ENCODE data around the gene CFAP61. TPM values are rescaled to one million over a fixed set of nuclear protein-coding genes. Genes with fewer than 3 reads are reported as not detected.

Gene CFAP61
- total and polyA plus RNA-seq, 8 donors = 0.15 to 0.53 (median 0.33) TPM

DNA sequence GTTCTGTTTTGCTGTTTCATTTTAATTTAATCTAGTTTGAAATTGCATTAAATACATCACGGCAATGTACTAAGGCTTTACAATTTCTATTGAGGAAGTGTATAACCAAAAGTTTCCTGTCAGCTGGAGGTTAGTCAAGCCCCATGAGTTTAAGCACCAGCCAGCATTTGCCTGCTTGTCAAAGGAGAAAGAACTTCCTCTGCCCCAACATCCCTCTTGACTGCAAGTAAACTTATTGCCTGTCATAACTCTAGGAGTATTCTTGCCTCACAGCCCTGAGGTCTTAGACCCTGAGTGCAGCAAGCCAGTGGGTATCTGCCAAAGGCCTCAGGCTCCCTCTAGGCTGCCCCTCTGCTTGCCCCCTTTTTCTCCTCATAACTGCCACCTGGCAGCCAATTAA is 208.8 kb downstream of the CFAP61 start:
- FAIRE-seq = no peak

DNA sequence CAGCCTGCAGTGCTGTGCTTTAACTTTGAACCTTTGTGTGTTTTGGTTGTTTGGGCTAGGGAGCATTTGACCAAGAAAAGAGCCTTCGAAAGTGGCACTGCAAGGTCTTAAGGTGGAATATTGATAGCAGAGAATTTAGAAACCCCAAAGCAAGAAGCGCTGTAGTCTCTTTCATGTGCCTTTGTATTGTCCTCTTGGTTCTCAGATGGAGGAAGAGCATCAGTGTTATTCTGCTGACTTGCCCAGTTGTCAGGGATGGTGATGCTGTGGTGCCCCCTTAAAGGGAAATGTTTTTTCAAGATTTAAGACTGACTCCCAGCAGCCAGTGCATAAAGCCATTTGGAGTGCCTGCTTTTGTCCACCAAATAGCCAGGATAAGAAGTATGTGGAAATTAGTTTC is 212.9 kb downstream of the CFAP61 start:
- no peak for FAIRE-seq
- Histone ChIP-seq H3K9me3 (no peaks in the 10 kb centered on the region), H3K36me3 (no peaks in the 10 kb centered on the region), H3K4me3 (no peak overlapping the region), H3K27me3 (no peaks in the 10 kb centered on the region), H3K4me1 (no peaks in the 10 kb centered on the region), H3K27ac (no peak overlapping the region)
- no peak for DNase-seq
- intact Hi-C loops (cut with DNase I) = no loop called here
- ATAC-seq = no peak
- WGBS, 2 donors = 54 to 59% methylated on average over 2 of the region's 2 CpGs
- TF ChIP-seq, protein P1, sequence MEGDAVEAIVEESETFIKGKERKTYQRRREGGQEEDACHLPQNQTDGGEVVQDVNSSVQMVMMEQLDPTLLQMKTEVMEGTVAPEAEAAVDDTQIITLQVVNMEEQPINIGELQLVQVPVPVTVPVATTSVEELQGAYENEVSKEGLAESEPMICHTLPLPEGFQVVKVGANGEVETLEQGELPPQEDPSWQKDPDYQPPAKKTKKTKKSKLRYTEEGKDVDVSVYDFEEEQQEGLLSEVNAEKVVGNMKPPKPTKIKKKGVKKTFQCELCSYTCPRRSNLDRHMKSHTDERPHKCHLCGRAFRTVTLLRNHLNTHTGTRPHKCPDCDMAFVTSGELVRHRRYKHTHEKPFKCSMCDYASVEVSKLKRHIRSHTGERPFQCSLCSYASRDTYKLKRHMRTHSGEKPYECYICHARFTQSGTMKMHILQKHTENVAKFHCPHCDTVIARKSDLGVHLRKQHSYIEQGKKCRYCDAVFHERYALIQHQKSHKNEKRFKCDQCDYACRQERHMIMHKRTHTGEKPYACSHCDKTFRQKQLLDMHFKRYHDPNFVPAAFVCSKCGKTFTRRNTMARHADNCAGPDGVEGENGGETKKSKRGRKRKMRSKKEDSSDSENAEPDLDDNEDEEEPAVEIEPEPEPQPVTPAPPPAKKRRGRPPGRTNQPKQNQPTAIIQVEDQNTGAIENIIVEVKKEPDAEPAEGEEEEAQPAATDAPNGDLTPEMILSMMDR (IDR thresholded peaks at IDR 0.05) = no peak

More for the DNA sequence above, 208.8 kb downstream of the CFAP61 start:
- intact Hi-C loops (cut with DNase I) = no loop called here
- DNase-seq (no peak), ATAC-seq (peak in 2 of 4 donors; percentile 65 to 68)
- Histone ChIP-seq H3K36me3 (no peaks in the 10 kb centered on the region), H3K27ac (no peak overlapping the region), H3K27me3 (no peaks in the 10 kb centered on the region), H3K4me3 (no peak overlapping the region), H3K9me3 (no peaks in the 10 kb centered on the region), H3K4me1 (no peaks in the 10 kb centered on the region)
- WGBS, 2 donors = 67 to 84% methylated on average over 1 of the region's 1 CpG
- TF ChIP-seq, protein P1 (IDR thresholded peaks at IDR 0.05) = no peak

DNA sequence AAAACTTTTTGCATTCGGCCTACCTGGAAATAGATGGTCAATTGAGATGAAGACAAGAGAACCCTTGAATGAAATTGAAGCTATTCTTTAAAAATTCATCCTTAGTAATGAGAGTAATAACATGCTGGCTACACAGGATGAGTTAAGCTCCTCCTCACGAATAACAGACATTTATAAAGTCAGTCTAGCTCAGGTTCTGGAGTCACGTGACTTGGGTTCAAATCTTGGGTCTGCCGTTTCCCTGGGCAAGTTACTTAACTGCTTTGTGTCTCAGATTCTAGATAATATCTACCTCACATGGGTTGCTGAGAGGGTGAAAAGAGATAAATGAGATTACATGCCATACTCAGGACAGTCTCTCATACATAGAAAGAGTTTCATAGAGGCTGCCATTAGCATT is 214.2 kb downstream of the CFAP61 start:
- ATAC-seq (no peak), FAIRE-seq (no peak), DNase-seq (no peak)
- no peaks in the 10 kb centered on the region for H3K36me3 ChIP-seq
- H3K4me3 ChIP-seq = no peak overlapping the region
- TF ChIP-seq, protein P1 (IDR thresholded peaks at IDR 0.05) = no peak
- WGBS, 2 donors = 72 to 77% methylated on average over 4 of the region's 4 CpGs
- no peaks in the 10 kb centered on the region for H3K9me3 ChIP-seq
- no peak overlapping the region for H3K27ac ChIP-seq
- intact Hi-C loops (cut with DNase I) = no loop called here
- no peaks in the 10 kb centered on the region for H3K27me3 ChIP-seq
- no peaks in the 10 kb centered on the region for H3K4me1 ChIP-seq

DNA sequence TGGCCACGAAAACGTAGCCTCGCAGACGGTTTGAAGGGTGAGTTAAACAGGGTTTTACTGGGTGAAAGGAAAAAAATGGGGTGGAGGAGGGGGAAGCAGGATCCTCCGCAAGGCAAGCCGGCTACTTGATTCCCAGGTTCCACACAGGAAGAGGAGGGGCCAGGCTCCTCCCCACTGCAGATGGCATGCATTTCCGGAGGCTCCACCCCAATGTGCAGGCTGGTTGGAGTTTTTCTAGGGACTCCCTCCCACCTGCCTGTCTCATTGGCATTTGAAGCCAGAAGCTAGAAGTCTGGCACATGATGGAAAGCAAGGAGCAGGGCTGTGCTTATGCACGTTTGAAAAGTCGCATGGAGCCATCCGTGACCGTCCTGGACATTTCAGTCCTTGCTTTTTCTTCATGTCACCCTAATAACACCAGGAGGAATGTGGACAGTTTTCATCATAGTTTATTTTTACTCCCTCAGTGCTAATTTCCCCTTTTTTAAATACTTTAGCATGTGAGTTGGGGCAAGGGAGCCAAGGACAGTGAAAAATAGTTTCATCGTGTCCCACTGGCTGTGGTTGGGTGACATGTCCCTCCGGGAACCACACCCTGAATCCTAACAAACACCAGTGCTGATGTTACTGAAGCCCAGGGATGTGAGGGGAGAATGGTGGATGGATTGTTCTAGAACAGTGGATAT is 215.5 kb downstream of the CFAP61 start:
- Histone ChIP-seq H3K27ac (no peak overlapping the region), H3K36me3 (no peaks in the 10 kb centered on the region), H3K4me1 (no peaks in the 10 kb centered on the region), H3K27me3 (no peaks in the 10 kb centered on the region), H3K4me3 (no peak overlapping the region), H3K9me3 (no peaks in the 10 kb centered on the region)
- peak in 1 of 4 donors; percentile 41 for ATAC-seq
- intact Hi-C loops (cut with DNase I) = no loop called here
- DNase-seq = no peak
- FAIRE-seq = no peak
- TF ChIP-seq, protein P1 (IDR thresholded peaks at IDR 0.05) = no peak
- WGBS, 2 donors = 67 to 68% methylated on average over 13 of the region's 13 CpGs

DNA sequence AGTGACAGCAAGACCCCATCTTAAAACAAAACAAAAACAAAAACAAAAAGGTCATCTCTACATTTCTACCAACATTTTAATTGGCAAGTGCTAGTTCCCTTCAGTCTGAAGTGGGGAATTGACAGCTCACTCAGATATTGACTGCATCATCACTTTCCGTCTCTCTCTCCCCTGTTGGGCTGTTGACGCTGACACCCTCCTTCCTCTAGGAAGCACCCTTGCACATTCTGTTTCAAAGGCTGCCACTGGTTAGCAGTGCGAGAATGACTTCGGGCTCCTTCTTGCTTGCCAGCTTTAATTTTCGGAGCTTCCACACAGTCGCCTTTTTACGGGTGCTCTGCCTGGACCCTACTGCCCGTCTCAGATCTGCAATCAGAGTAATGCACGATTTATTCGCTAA is 218.9 kb downstream of the CFAP61 start:
- no peaks in the 10 kb centered on the region for H3K9me3 ChIP-seq
- no peaks in the 10 kb centered on the region for H3K36me3 ChIP-seq
- FAIRE-seq (no peak), ATAC-seq (peak in 1 of 4 donors; percentile 35), DNase-seq (no peak)
- no peak overlapping the region for H3K4me3 ChIP-seq
- H3K4me1 ChIP-seq = no peaks in the 10 kb centered on the region
- intact Hi-C loops (cut with DNase I) = no loop called here
- TF ChIP-seq, protein P1 (IDR thresholded peaks at IDR 0.05) = no peak
- no peak overlapping the region for H3K27ac ChIP-seq
- H3K27me3 ChIP-seq = no peaks in the 10 kb centered on the region
- WGBS, 2 donors = 82 to 89% methylated on average over 10 of the region's 10 CpGs

All from pancreas (tissue), 10 donors.